MM.1S (cell line): Measurements from ENCODE around the gene STN1.

ENCODE experiments used
- CTCF ChIP-seq: fragments of 300-600 bp; sonication (generic); IDR thresholded peaks from 2 replicates; pipeline ENCODE4 v1.5.1; 2016; ENCODE audit warnings: antibody characterized with exemption, low read length, mixed read lengths
- EZH2 ChIP-seq: fragments of 300-600 bp; sonication (generic); optimal IDR thresholded peaks from 2 replicates; pipeline ENCODE3; 2017; ENCODE audit warnings: low read depth, mild to moderate bottlenecking, antibody characterized with exemption, low read length, mixed read lengths
- EZH2phosphoT487 ChIP-seq: fragments of 300-600 bp; sonication (generic); IDR thresholded peaks from 2 replicates; pipeline ENCODE4 v1.6.1; 2018; ENCODE audit warnings: antibody characterized with exemption, low read length

- no peak for TF ChIP-seq EZH2
- no peak for TF ChIP-seq EZH2phosphoT487
- no peak for TF ChIP-seq CTCF
Observed at GRCh38 chr10:103960103-103960502, 42.1 kb upstream of the STN1 start.
